ENCODE measurements around the gene CCR5.
"Not testable (repeated sequence)": the region's sequence is repeated elsewhere in the genome, so short reads cannot be mapped to it uniquely, and the experiment has no call there.

Gene CCR5

GRCh38 chr3:46389306-46389705 is 18.6 kb downstream of the CCR5 start:
- Histone ChIP-seq H3K27me3 (ENCODE audit: insufficient read depth, low read depth) (no peaks in the 10 kb centered on the region), H3K9ac (no peak overlapping the region), H3K4me3 (IDR thresholded peaks at IDR 0.05; ENCODE audit: insufficient read depth, low read depth, low read length) (no peak overlapping the region), H3K4me2 (no peak overlapping the region), H2AFZ (ENCODE audit: low read depth) (no peak overlapping the region), H3K4me1 (ENCODE audit: low read depth, poor library complexity, severe bottlenecking) (peaks cover 15% of the 10 kb centered on the region), H3K27ac (no peak overlapping the region), H3K79me2 (ENCODE audit: insufficient read depth, low read depth) (no peaks in the 10 kb centered on the region), H4K20me1 (ENCODE audit: insufficient read depth) (no peaks in the 10 kb centered on the region), H3K36me3 (ENCODE audit: insufficient read depth) (no peaks in the 10 kb centered on the region)
- TF ChIP-seq, protein P1, sequence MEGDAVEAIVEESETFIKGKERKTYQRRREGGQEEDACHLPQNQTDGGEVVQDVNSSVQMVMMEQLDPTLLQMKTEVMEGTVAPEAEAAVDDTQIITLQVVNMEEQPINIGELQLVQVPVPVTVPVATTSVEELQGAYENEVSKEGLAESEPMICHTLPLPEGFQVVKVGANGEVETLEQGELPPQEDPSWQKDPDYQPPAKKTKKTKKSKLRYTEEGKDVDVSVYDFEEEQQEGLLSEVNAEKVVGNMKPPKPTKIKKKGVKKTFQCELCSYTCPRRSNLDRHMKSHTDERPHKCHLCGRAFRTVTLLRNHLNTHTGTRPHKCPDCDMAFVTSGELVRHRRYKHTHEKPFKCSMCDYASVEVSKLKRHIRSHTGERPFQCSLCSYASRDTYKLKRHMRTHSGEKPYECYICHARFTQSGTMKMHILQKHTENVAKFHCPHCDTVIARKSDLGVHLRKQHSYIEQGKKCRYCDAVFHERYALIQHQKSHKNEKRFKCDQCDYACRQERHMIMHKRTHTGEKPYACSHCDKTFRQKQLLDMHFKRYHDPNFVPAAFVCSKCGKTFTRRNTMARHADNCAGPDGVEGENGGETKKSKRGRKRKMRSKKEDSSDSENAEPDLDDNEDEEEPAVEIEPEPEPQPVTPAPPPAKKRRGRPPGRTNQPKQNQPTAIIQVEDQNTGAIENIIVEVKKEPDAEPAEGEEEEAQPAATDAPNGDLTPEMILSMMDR (conservative IDR thresholded peaks at IDR 0.05; ENCODE audit: low read depth, low read length), result no peak

DNA sequence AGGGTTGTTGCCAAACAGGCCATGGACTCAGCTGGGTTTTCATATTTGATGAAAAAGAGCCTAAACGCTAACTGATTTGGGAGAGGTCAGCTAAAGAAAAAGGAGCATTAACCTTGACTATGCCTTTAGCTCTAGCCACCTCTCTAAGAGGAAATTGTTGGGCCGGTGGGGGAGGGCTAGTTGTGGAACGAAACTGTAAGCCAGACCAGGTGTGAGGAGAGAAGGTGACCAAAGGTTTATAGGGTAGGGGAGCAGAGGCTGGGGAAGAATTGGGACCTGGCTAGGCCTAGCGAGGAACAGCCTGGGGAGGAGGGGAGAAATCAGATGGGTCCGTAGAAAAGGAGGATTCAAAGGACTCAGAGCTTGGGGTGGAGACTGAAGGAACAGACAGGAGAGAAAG is 20.8 kb downstream of the CCR5 start:
- not testable (repeated sequence) for H3K27ac ChIP-seq; H3K79me2 ChIP-seq (ENCODE audit: insufficient read depth, low read depth); H2AFZ ChIP-seq (ENCODE audit: low read depth); H3K4me3 ChIP-seq (IDR thresholded peaks at IDR 0.05; ENCODE audit: insufficient read depth, low read depth, low read length); H3K36me3 ChIP-seq (ENCODE audit: insufficient read depth); H3K27me3 ChIP-seq (ENCODE audit: insufficient read depth, low read depth); H4K20me1 ChIP-seq (ENCODE audit: insufficient read depth); H3K4me2 ChIP-seq; H3K9ac ChIP-seq
- H3K4me1 ChIP-seq (ENCODE audit: low read depth, poor library complexity, severe bottlenecking), result peaks cover 15% of the 10 kb centered on the region

- Histone ChIP-seq H3K4me3 (IDR thresholded peaks at IDR 0.05; ENCODE audit: insufficient read depth, low read depth, low read length) (no peak overlapping the region), H3K27me3 (ENCODE audit: insufficient read depth, low read depth) (no peaks in the 10 kb centered on the region), H3K4me1 (ENCODE audit: low read depth, poor library complexity, severe bottlenecking) (peaks cover 15% of the 10 kb centered on the region), H3K9ac (no peak overlapping the region), H3K36me3 (ENCODE audit: insufficient read depth) (no peaks in the 10 kb centered on the region), H3K4me2 (peak overlapping the region; percentile 29; the same call in 1 of the 2 replicates), H3K27ac (no peak overlapping the region), H4K20me1 (ENCODE audit: insufficient read depth) (no peaks in the 10 kb centered on the region), H2AFZ (ENCODE audit: low read depth) (no peak overlapping the region), H3K79me2 (ENCODE audit: insufficient read depth, low read depth) (no peaks in the 10 kb centered on the region)
- TF ChIP-seq, protein P1 (conservative IDR thresholded peaks at IDR 0.05; ENCODE audit: low read depth, low read length), result no peak
Observed at GRCh38 chr3:46393011-46393410, 22.3 kb downstream of the CCR5 start.

DNA sequence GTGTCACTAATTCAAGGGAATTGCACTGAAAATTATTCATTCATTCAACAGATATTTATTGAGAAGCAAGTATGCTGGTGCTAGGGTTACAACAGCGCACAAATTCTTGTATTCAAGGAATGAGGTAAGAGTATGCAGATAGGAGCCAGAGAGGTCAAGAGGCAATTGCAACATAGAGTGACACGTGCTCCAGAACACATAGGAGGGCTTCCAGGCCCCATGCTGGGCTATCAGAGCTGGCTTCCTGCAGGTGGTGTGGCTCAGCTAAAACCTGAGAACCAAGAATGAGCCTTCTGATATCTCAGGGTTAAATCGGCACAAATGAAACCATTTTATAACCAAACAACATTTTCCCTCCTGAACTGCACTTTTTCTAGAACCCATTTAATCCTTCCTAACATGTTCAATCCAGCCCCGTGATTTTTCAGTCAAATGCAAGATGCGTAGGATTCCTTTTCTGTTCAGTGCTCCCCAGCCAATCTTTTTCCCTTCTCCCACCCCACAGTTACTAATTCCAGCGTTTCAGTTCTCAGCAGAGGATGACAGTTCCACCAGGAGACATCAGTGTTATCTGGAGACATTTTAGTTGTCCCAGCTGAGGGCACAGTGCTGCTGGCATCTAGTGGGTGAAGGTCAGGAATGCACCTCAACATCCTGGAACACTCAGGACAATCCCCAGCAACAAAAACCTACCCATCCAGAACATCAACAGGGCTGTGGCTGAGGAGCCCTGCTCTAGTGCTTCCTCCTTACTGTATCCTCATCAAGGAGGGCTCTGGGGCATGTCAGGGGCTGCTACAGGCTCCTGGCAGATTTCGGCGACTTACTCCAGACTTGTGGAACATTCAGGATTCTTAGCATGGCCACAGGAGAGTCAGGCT is 23.0 kb downstream of the CCR5 start:
- Histone ChIP-seq H3K4me3 (IDR thresholded peaks at IDR 0.05; ENCODE audit: insufficient read depth, low read depth, low read length) (no peak overlapping the region), H3K4me2 (peak overlapping the region; percentile 29; the same call in 1 of the 2 replicates), H3K27ac (no peak overlapping the region), H4K20me1 (ENCODE audit: insufficient read depth) (no peaks in the 10 kb centered on the region), H3K4me1 (ENCODE audit: low read depth, poor library complexity, severe bottlenecking) (peaks cover 15% of the 10 kb centered on the region), H3K79me2 (ENCODE audit: insufficient read depth, low read depth) (no peaks in the 10 kb centered on the region), H3K27me3 (ENCODE audit: insufficient read depth, low read depth) (no peaks in the 10 kb centered on the region), H3K9ac (no peak overlapping the region), H3K36me3 (ENCODE audit: insufficient read depth) (no peaks in the 10 kb centered on the region), H2AFZ (ENCODE audit: low read depth) (peak overlapping the region; percentile 22; the same call in 1 of the 2 replicates)
- TF ChIP-seq, protein P1 (conservative IDR thresholded peaks at IDR 0.05; ENCODE audit: low read depth, low read length), result no peak

GRCh38 chr3:46395210-46395661 is 24.5 kb downstream of the CCR5 start:
- Histone ChIP-seq H3K27ac (no peak overlapping the region), H3K27me3 (ENCODE audit: insufficient read depth, low read depth) (no peaks in the 10 kb centered on the region), H3K4me2 (no peak overlapping the region), H3K4me3 (IDR thresholded peaks at IDR 0.05; ENCODE audit: insufficient read depth, low read depth, low read length) (no peak overlapping the region), H3K4me1 (ENCODE audit: low read depth, poor library complexity, severe bottlenecking) (peaks cover 15% of the 10 kb centered on the region), H3K79me2 (ENCODE audit: insufficient read depth, low read depth) (no peaks in the 10 kb centered on the region), H3K36me3 (ENCODE audit: insufficient read depth) (no peaks in the 10 kb centered on the region), H4K20me1 (ENCODE audit: insufficient read depth) (no peaks in the 10 kb centered on the region), H3K9ac (no peak overlapping the region), H2AFZ (ENCODE audit: low read depth) (no peak overlapping the region)
- TF ChIP-seq, protein P1 (conservative IDR thresholded peaks at IDR 0.05; ENCODE audit: low read depth, low read length), result no peak
